IMR-90 (cell line): ENCODE measurements around the gene RELN. TPM values are rescaled to one million over a fixed set of nuclear protein-coding genes. Genes with fewer than 3 reads are reported as not detected.
A peak's percentile ranks its signal among the peaks of the same experiment; 100 is the strongest.

Experiments
- ATAC-seq: fragments of 200-7000 bp; cut with Tn5 transposase; 2 replicates; pipeline ENCODE4 v1.9.1; 2020; ENCODE audit warnings: low read depth, mild to moderate bottlenecking, moderate library complexity
- BruUV-seq: library from RNA; stranded (reverse); fragments of 400-500 nt; replicated peaks from 2 replicates; lab custom pipeline; 2021; lab: Mats Ljungman, UMichigan
- CTCF ChIA-PET: fragments of 300-600 bp; formaldehyde crosslinking; extraction: SDS; loops from one replicate; lab custom pipeline; 2021; ENCODE audit warnings: antibody characterized with exemption; lab: Yijun Ruan, JAX
- POLR2A ChIA-PET: fragments of 300-600 bp; sonication (Branson Sonifier 250); formaldehyde crosslinking; loops from one replicate; lab custom pipeline; 2022; ENCODE audit warnings: antibody characterized with exemption; ENCODE audit not compliant: unreplicated experiment; lab: Charles Lee
- DNase-seq: peaks from one replicate; pipeline ENCODE4 v3.0.0; 2013
- H2AFZ ChIP-seq: replicated peaks from 2 replicates; pipeline ENCODE3; 2013; ENCODE audit warnings: low read length, mild to moderate bottlenecking; ENCODE audit not compliant: poor library complexity
- H2AK5ac ChIP-seq: 2 replicates; pipeline ENCODE4 v1.6.1; 2013; ENCODE audit warnings: low read depth, low read length, inconsistent platforms
- H2AK9ac ChIP-seq: replicated peaks from 2 replicates; pipeline ENCODE3; 2013; ENCODE audit warnings: mild to moderate bottlenecking, low read depth, low read length, moderate library complexity; ENCODE audit not compliant: poor library complexity
- H2BK120ac ChIP-seq: 2 replicates; pipeline ENCODE4 v1.6.1; 2013; ENCODE audit warnings: low read depth, low read length, inconsistent platforms
- H2BK15ac ChIP-seq: 3 replicates; pipeline ENCODE4 v1.6.1; 2013; ENCODE audit warnings: low read depth, low read length, inconsistent platforms
- H2BK20ac ChIP-seq: 2 replicates; pipeline ENCODE4 v1.6.1; 2013; ENCODE audit warnings: low read depth, mild to moderate bottlenecking, inconsistent platforms, low read length, moderate library complexity
- H2BK5ac ChIP-seq: 2 replicates; pipeline ENCODE4 v1.6.1; 2013; ENCODE audit warnings: mild to moderate bottlenecking, low read depth, low read length, inconsistent platforms; ENCODE audit not compliant: poor library complexity, severe bottlenecking
- H3K14ac ChIP-seq: replicated peaks from 2 replicates; pipeline ENCODE4 v1.6.1; 2013; ENCODE audit warnings: low read depth, low read length, inconsistent platforms
- H3K18ac ChIP-seq: 2 replicates; pipeline ENCODE4 v1.6.1; 2013; ENCODE audit warnings: low read depth, low read length, control low read depth
- H3K23ac ChIP-seq: 2 replicates; pipeline ENCODE4 v1.6.1; 2013; ENCODE audit warnings: low read depth, low read length, inconsistent platforms
- H3K27ac ChIP-seq: 2 replicates; pipeline ENCODE4 v1.5.1; 2013; ENCODE audit warnings: mild to moderate bottlenecking, control low read depth, low read length; ENCODE audit not compliant: insufficient read depth
- H3K27me3 ChIP-seq: 2 replicates; pipeline ENCODE4 v1.6.1; 2013; ENCODE audit warnings: low read length; ENCODE audit not compliant: control insufficient read depth, insufficient read depth
- H3K36me3 ChIP-seq: 2 replicates; pipeline ENCODE4 v1.6.1; 2013; ENCODE audit warnings: low read length, mixed read lengths; ENCODE audit not compliant: control insufficient read depth, insufficient read depth
- H3K4ac ChIP-seq: 2 replicates; pipeline ENCODE4 v1.6.1; 2013; ENCODE audit warnings: low read depth, low read length, inconsistent platforms
- H3K4me1 ChIP-seq: 2 replicates; pipeline ENCODE4 v1.6.1; 2013; ENCODE audit warnings: low read length, mixed read lengths; ENCODE audit not compliant: control insufficient read depth, insufficient read depth
- H3K4me2 ChIP-seq: 2 replicates; pipeline ENCODE4 v1.6.1; 2013; ENCODE audit warnings: low read depth, mild to moderate bottlenecking, control low read depth, low read length, moderate library complexity
- H3K4me3 ChIP-seq: 2 replicates; pipeline ENCODE4 v1.5.1; 2013; ENCODE audit warnings: low read depth, mild to moderate bottlenecking, control low read depth, low read length, moderate library complexity; ENCODE audit not compliant: insufficient read depth
- H3K56ac ChIP-seq: 2 replicates; pipeline ENCODE4 v1.6.1; 2013; ENCODE audit warnings: low read length, inconsistent platforms; ENCODE audit not compliant: insufficient read depth; ENCODE audit errors: extremely low read depth
- H3K79me1 ChIP-seq, 2 experiments: 2 replicates each; pipeline ENCODE4 v1.6.1; 2013; ENCODE audit warnings: low read length in 2 of 2, inconsistent platforms in 1 of 2, low read depth in 1 of 2
- H3K9ac ChIP-seq: 2 replicates; pipeline ENCODE4 v1.6.1; 2013; ENCODE audit warnings: low read depth, low read length, control low read depth
- H3K9me1 ChIP-seq: 2 replicates; pipeline ENCODE4 v1.6.1; 2013; ENCODE audit warnings: low read length, inconsistent platforms; ENCODE audit not compliant: insufficient read depth
- H3K9me3 ChIP-seq: 2 replicates; pipeline ENCODE4 v1.6.1; 2013; ENCODE audit warnings: low read length; ENCODE audit not compliant: control insufficient read depth, insufficient read depth
- H4K20me1 ChIP-seq: 2 replicates; pipeline ENCODE4 v1.6.1; 2013; ENCODE audit warnings: low read length, inconsistent platforms; ENCODE audit not compliant: insufficient read depth
- H4K5ac ChIP-seq: 2 replicates; pipeline ENCODE4 v1.6.1; 2013; ENCODE audit warnings: mild to moderate bottlenecking, low read depth, low read length, control low read depth
- H4K8ac ChIP-seq, 2 experiments: 2 replicates each; pipeline ENCODE4 v1.6.1; 2013; ENCODE audit warnings: low read depth in 2 of 2, low read length in 2 of 2, control low read depth in 1 of 2, inconsistent platforms in 1 of 2
- H4K91ac ChIP-seq: 2 replicates; pipeline ENCODE4 v1.6.1; 2013; ENCODE audit warnings: low read depth, low read length, inconsistent platforms; ENCODE audit not compliant: insufficient read depth
- FOS ChIP-seq: fragments of 150-350 bp; IDR thresholded peaks from 2 replicates; pipeline ENCODE4 v1.6.1; 2016; ENCODE audit warnings: low read depth, low read length
- POLR2A ChIP-seq: IDR thresholded peaks from 2 replicates; pipeline ENCODE4 v1.6.1; 2012; ENCODE audit warnings: mild to moderate bottlenecking, low read depth, low read length
- WGBS, 2 experiments: methylation state at CpG; one replicate each; pipeline versions ENCODE4 v1.1.5 to v1.1.7; 2013; ENCODE audit warnings: missing lambda C conversion rate in 2 of 2; ENCODE audit not compliant: insufficient read length in 1 of 2; ENCODE audit errors: extremely low coverage in 2 of 2; 5-methylcytosine and 5-hydroxymethylcytosine counted together
- dilution Hi-C: fragments of 300-500 bp; cut with HindIII; formaldehyde crosslinking; loops from one replicate; pipeline ENCODE4 v1.14.3; 2018; ENCODE audit warnings: low sequenced_read_pairs; ENCODE audit not compliant: unreplicated experiment
- in situ Hi-C: fragments of 300-500 bp; cut with MboI; formaldehyde crosslinking; loops from 3 replicates; pipeline ENCODE4 v1.14.3; 2019; ENCODE audit warnings: low sequenced_read_pairs, inconsistent platforms, mixed read lengths
- intact Hi-C: fragments of 100-400 bp; cut with micrococcal nuclease; formaldehyde crosslinking; loops from 2 replicates; pipeline ENCODE4 v1.10.0; 2022
- polyA plus RNA-seq, 3 experiments: library from polyadenylated mRNA; depleted of rRNA; stranded (reverse); fragments of >200 nt; gene quantifications; 2 replicates each; pipeline ENCODE4 v1.2.3, GENCODE V29; 2012; ENCODE audit warnings: low replicate concordance in 1 of 3
- total RNA-seq: library from RNA; depleted of rRNA; stranded (reverse); fragments of >200 nt; gene quantifications from 2 replicates; pipeline ENCODE4 v1.2.3, GENCODE V29; 2012
- TF ChIP-seq, protein P1 (sequence below): conservative IDR thresholded peaks from 2 replicates; pipeline ENCODE4 v1.5.1; 2012; ENCODE audit warnings: mild to moderate bottlenecking, low read depth, low read length, improper control_type of control experiment

The RELN gene
- total and polyA plus RNA-seq, 2 of the 4 experiments (the other 2 are of a cell fraction), result 14.7 to 23.7 TPM

DNA sequence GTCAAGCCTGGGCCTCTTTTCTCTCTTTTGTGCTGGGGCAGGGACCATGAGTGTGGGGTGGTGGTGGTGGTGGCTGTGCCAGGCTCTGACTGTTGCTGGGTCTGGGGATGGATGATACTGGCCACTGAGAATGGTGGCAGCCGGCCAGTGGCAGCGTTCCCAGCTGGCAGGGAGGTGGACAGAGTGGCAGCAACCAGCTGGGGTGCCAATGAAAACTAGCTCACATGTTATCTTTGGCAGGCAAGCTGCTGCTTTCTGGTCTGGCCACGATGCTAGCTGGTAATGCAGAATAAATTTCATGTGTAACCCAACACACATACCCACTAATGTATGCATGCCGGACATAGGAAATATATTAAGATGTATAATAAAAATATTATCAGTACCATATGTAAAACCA is 448.4 kb downstream of the RELN start:
- Histone ChIP-seq H3K27me3 (no peaks in the 10 kb centered on the region), H3K14ac (no peak overlapping the region), H3K9me3 (no peaks in the 10 kb centered on the region), H3K4me1 (0 out of 2 replicates have a peak, but pooled peaks cover 1% of the 10 kb centered on the region), H3K4me2 (no peak overlapping the region), H3K27ac (no peak overlapping the region), H4K8ac (no peak overlapping the region), H3K36me3 (0 out of 2 replicates have a peak, but pooled peaks cover 2% of the 10 kb centered on the region), H3K4me3 (no peak overlapping the region), H2AFZ (no peak overlapping the region), H2BK120ac (no peak overlapping the region), H4K5ac (no peak overlapping the region), H2BK15ac (no peak overlapping the region), H2BK5ac (no peak overlapping the region), H3K23ac (no peak overlapping the region), H3K4ac (no peak overlapping the region), H3K18ac (no peak overlapping the region), H2AK5ac (no peak overlapping the region), H3K9me1 (0 out of 2 replicates have a peak, but pooled peaks cover 3% of the 10 kb centered on the region), H4K91ac (no peak overlapping the region), H2AK9ac (no peak overlapping the region), H2BK20ac (no peak overlapping the region), H3K9ac (no peak overlapping the region), H4K20me1 (no peaks in the 10 kb centered on the region), H3K79me1 (no peaks in the 10 kb centered on the region), H3K56ac (no peak overlapping the region)
- in situ Hi-C loops, result no loop called here
- ChIA-PET POLR2A (no interaction called here), CTCF (no interaction called here)
- dilution Hi-C loops, result no loop called here
- WGBS, 2 experiments, result no CpG with 5 or more reads among the region's 4 CpGs
- no peak for DNase-seq
- no TSS peak for BruUV-seq
- ATAC-seq, result 0 out of 2 replicates have a peak, but pooled peaks have one; percentile 32
- TF ChIP-seq FOS (no peak), POLR2A (no peak)
- TF ChIP-seq, protein P1, sequence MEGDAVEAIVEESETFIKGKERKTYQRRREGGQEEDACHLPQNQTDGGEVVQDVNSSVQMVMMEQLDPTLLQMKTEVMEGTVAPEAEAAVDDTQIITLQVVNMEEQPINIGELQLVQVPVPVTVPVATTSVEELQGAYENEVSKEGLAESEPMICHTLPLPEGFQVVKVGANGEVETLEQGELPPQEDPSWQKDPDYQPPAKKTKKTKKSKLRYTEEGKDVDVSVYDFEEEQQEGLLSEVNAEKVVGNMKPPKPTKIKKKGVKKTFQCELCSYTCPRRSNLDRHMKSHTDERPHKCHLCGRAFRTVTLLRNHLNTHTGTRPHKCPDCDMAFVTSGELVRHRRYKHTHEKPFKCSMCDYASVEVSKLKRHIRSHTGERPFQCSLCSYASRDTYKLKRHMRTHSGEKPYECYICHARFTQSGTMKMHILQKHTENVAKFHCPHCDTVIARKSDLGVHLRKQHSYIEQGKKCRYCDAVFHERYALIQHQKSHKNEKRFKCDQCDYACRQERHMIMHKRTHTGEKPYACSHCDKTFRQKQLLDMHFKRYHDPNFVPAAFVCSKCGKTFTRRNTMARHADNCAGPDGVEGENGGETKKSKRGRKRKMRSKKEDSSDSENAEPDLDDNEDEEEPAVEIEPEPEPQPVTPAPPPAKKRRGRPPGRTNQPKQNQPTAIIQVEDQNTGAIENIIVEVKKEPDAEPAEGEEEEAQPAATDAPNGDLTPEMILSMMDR, result no peak
- intact Hi-C loops, result no loop called here
